Fibroblast of lung (primary cell): ENCODE data around the gene S100A10.

Source experiments
- EZH2 ChIP-seq: IDR thresholded peaks from 2 replicates; pipeline ENCODE4 v1.5.1; 2012; ENCODE audit warnings: low read length, control low read depth, mild to moderate bottlenecking; ENCODE audit errors: missing control alignments
- TF ChIP-seq, protein P1 (sequence below), 2 donors: IDR thresholded peaks in 1 of 2; conservative IDR thresholded peaks in 1 of 2; 1 replicate in 1 of 2; 2 replicates in 1 of 2; pipeline ENCODE4 v1.5.1; 2011 to 2012; ENCODE audit warnings: low read length in 2 of 2, control low read depth in 1 of 2, inconsistent platforms in 1 of 2, low read depth in 1 of 2, mild to moderate bottlenecking in 1 of 2

DNA sequence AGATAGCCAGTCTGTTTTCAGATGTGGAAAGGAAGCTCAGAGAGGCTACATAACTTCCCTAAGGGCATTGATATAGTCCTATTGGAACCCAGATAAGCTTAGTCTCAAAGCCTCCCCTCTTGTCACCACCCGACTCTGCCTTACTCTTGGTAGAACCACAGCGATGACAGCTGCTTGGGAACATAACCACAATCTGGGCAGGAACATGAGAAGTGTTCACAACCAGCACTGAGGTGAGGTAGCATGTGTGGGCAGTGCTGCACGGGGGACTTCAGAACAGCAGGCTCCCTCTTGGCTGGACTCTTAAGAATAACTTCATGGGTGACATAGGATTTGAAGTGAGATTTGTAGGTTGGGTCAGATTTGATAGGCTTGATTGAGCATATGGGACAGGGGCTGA lies 9.3 kb upstream of the S100A10 start:
- TF ChIP-seq, protein P1, sequence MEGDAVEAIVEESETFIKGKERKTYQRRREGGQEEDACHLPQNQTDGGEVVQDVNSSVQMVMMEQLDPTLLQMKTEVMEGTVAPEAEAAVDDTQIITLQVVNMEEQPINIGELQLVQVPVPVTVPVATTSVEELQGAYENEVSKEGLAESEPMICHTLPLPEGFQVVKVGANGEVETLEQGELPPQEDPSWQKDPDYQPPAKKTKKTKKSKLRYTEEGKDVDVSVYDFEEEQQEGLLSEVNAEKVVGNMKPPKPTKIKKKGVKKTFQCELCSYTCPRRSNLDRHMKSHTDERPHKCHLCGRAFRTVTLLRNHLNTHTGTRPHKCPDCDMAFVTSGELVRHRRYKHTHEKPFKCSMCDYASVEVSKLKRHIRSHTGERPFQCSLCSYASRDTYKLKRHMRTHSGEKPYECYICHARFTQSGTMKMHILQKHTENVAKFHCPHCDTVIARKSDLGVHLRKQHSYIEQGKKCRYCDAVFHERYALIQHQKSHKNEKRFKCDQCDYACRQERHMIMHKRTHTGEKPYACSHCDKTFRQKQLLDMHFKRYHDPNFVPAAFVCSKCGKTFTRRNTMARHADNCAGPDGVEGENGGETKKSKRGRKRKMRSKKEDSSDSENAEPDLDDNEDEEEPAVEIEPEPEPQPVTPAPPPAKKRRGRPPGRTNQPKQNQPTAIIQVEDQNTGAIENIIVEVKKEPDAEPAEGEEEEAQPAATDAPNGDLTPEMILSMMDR (conservative IDR thresholded peaks at IDR 0.05 in 1 of 2, IDR thresholded peaks at IDR 0.05 in 1 of 2; ENCODE audit: low read depth in 1 of 2, low read length in 2 of 2) = no peak
- no peak for TF ChIP-seq EZH2
